COLO668 (cell line): ENCODE results near the gene AGBL3.

Experiments
- DNase-seq: peaks from one replicate; lab custom pipeline; 2025; ENCODE audit not compliant: unreplicated experiment; lab: John Stamatoyannopoulos, UW

Gene AGBL3

DNA sequence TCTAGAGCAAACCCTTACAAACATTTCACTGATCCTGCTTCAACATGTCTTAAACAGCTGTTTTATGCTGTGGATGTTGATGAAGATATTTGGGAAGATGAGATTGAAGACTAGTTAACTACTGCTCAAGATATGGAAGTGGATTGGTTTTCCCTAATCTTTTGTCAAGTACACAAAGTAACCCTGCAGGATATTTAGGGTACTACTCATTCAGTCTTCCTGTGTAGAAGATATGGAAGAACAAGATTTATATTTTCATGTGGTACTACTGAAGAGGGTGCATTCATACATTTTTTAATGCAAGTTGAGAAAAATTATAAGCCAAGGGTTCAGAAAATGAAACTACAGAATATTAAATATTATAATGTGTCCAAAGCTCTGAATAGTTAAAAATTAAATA is 143.3 kb downstream of the AGBL3 start:
- no peak for DNase-seq

DNA sequence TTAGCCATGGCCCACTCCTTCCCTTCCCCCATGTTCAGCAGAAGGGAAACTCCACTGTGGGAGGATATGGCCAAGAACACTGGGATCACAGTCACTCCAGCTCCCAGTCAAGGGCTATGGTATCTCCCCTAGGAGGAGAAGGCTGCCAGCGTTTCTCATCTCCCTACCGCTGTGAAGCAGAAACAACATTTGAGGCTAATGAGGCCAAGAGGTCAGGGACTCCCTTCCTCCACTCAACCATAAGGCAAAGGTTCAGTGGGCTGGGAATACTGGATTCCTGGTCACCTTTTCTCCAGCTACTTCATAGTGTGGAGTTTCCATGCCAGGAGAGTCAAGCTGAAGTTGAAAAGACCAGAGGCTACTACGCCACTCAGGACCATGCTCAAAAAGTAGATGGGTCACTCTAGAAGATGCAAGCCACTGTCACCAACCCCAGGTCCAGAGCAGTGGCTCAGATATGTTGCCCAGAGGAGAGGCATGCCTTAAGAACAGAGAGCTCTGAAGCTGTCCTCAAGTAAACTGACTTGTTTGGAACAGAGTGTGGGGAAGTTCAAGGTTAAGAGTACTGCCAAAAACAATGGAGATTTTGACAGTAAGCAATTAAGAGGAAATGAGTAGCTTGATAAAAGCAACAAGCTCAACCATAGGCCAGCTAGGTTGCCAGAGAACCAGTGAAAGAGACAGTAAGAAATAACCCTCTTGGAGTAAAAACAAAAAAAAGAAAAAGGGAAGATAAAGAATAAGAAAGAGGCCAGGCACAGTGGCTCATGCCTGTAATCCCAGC is 157.8 kb downstream of the AGBL3 start:
- no peak for DNase-seq

DNA sequence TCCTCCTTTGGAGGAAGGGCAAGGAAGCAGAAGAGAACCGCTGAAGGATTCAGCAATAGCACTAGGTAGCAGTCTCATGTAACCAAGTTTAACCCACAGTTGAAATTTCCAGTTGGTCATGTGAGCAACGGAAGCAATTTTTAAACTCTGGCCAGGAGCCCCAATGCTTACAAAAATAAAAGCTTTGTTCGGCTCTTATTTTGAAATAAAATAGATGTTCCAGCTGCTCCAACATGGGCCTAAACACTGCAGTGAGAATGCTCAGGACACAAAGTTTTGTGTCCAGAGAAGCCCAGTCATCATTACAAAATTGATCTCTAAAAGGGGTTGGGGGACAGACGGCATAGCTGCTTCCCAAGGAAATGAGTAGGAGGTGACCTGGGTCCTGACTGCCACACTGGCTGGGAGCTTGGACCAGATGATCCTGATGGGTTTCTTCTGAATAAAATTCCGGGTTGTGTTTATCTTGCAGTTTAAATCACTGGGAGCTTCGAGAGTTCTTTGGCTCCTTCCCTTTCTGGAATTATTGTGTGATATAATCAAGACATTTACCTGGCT is 161.1 kb downstream of the AGBL3 start:
- no peak for DNase-seq

DNA sequence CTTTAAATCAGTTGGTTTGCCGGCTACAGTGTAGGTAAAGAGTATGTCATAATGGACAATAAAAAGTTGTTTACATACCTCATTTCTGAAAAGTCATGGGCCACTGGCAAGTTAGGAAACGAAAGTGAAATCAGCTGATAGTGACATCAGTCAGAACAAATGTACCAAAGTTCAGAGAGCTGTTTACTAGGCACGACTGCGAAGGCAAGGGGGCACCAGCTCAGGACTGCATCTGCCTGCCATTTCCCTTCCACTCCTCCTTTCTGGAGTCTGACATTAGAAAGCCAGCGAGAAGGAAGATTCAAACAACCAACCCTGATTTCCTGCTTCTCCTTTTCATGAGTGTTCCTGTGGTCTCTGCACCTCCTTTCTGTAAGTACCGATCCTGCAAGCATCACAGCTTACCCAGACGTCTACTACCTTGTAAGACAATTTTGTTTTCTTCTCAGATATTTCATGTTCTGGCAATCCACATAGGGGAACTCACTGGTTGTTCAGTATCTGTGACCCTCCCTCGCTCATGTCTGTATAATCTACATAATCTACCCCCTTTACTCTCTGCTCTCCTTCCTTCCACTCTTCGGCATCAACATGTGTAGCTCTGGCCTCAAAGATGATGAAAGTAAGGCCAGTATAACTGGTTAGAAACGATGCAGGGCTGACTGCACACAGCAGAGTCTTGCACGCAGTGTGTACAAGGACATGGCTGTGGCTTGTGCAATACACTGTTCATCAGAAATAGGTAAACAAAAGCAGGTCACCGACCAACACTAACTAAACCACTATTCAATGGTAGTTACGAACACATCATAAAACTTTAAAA is 161.8 kb downstream of the AGBL3 start, which contains the start of gene TMEM140:
TMEM140 (plus strand) TSS at position 174 of the 823 bp plus-strand sequence. CDS start 16,370 bp downstream, outside the sequence.
- DNase-seq, result no peak

- DNase-seq, result no peak
Observed at GRCh38 chr7:135150072-135150782, 163.9 kb downstream of the AGBL3 start.

GRCh38 chr7:135151132-135151531 is 164.8 kb downstream of the AGBL3 start:
- DNase-seq, result no peak

DNA sequence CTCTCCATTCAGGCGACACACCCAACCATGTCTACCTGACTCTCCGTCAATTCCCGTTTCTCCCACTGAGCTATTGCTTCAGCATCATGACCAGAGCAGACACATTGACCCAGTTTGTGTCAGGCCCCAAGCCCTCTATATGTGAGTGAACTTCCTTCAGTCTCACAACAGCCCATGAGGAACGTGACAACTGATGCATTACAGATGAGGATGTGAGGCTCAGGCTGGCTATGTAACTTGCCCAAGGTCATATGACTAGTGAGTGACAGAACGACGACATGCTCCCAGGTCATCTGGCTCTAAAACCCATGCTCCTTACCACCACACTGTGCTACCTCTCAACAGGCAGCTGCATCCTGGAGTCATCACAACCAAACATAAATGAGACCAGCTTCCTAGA is 165.2 kb downstream of the AGBL3 start:
- DNase-seq, result no peak

- DNase-seq, result no peak
Observed at GRCh38 chr7:135152442-135152841, 166.1 kb downstream of the AGBL3 start.

- no peak for DNase-seq
Observed at GRCh38 chr7:135154734-135155133, 168.4 kb downstream of the AGBL3 start.

DNA sequence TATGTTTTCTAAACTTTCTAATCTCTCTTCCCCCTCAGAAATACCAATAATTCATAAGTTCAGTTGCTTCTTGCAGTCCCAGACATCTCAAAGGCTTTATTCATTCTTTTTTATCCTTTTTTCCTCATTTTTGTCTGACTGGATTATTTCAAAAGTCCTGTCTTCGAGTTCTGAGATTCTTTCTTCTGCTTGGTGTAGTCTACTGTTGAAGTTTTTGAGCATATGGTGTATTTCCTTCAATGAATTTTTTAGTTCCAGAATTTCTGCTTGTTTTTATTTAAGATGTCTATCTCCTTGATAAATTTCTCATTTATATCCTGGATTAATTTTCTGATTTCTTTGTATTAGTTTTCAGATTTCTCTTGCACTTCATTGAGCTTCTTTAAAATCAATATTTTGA is 170.0 kb downstream of the AGBL3 start:
- no peak for DNase-seq

DNA sequence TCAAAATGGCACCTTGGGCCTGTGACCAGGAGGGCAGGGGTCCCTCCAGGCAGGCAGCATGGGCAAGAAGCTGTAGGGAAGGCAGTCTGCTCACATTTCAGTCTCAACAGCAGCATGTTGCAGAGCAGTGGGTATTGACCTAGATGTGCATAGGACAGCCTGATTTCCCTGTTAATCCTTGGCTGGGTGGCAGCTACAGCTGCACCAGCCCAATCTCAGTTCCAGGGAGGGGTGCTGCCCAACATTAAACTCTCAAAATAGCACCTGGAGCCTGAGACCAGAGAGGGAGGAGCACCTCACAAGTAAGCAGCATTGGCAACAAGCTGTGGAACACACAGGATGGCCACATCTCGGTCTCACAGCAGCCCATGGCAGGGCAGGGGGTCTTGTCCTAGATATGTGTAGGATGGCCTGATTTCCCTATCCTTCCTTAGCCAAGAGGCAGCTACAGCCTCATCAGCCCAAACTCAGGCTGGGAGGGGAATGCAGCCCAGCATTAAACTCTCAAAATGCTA is 171.9 kb downstream of the AGBL3 start:
- no peak for DNase-seq

DNA sequence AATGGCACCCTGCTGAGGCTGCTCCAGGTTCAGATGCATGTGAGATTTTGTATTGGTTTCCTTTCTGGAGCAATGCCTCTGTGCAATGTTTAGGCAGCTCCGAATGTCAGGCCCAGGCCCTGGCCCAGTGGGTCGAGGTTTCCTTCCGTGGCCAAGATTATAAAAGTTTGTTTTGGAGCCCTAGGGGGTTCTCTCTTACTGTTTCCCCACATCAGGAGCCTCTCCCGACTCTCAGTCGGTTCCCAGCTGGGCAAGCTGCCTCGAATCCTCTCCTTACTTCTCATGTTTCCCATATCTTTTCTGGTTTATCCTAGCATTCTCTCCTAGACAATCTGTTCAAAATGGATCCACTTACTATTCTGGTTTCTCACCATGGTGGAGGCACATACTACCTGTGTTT is 172.6 kb downstream of the AGBL3 start:
- no peak for DNase-seq

- no peak for DNase-seq
Observed at GRCh38 chr7:135159359-135160085, 173.2 kb downstream of the AGBL3 start.

DNA sequence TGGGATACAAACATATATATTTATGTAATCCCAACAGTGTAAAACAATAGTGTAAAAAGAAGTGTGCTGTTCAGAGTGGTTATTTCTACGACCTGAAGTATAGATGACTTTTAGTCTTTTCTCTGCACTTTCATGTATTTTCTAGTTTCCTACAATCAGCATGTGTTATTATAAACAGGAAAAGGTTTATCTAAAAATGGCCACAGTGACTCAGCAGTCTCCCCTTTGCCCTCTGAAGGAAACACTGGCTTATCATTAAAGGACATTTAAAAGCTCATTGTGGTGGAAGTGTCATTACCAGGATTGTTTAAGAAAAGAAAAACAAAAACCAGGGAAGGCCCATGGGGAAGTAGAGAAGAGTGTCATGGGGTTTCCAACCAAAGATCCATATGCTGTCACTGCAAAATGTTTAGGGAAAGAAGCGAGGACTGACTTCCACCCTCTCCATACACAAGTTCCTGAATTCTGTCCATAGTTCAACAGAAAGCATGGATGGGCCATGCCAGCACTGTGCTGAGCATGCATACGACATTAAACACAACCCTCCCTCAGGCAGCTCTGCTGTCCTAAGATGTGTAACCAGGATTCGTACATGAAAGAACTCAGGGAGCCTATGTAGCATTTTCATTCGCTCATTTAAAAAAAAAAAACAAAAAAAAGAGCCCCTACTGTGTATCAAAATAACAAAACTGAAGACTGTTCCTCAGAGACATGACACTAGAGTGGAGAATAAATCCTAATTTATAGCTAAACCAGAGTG is 174.0 kb downstream of the AGBL3 start:
- DNase-seq, result no peak

DNA sequence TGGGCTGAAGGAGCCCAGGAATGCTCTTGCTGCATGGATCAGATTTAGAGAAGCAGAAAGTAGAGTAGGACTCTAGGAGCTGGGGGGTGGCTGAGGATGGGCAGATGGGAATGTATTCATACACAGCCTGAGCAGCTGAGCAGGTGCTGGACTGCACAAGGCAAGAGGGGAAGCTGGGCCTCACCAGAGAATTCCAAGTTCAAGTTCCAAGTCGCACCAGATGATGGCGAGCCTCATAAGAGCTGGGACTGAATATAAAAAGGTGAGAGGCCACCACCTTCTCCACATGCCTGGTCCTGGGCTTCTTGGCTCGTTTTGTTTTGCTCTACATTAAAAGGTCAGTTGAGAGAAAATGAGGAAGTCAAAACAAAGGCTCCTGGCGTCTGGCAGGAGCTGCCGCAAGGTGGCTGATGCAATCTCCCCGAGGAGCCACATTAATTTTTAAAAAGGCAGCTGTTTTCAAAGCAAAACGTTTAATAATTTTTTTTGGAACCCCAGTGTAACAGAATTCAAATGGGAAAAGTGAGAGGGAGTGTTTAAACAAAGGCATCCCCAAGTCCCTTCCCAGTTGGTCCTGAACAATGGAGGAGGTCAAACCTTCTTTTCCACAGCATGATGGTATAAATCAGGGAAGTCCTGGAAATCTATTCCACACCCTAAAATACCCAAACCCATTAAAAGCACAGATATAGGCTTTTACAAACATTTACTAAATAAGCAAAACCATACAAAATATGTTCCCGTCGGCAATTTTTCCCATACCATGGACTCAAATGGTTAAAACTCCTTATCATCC is 174.7 kb downstream of the AGBL3 start:
- DNase-seq, result no peak

- no peak for DNase-seq
Observed at GRCh38 chr7:135161669-135162068, 175.4 kb downstream of the AGBL3 start.

GRCh38 chr7:135162382-135163001 is 176.2 kb downstream of the AGBL3 start:
- no peak for DNase-seq

DNA sequence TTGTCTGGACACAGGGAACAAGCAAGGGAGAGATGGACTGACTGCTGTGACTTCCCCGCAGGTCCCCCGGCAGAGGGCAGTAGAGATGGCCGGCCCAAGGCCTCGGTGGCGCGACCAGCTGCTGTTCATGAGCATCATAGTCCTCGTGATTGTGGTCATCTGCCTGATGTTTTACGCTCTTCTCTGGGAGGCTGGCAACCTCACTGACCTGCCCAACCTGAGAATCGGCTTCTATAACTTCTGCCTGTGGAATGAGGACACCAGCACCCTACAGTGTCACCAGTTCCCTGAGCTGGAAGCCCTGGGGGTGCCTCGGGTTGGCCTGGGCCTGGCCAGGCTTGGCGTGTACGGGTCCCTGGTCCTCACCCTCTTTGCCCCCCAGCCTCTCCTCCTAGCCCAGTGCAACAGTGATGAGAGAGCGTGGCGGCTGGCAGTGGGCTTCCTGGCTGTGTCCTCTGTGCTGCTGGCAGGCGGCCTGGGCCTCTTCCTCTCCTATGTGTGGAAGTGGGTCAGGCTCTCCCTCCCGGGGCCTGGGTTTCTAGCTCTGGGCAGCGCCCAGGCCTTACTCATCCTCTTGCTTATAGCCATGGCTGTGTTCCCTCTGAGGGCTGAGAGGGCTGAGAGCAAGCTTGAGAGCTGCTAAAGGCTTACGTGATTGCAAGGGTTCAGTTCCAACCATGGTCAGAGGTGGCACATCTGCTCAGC is 178.2 kb downstream of the AGBL3 start:
- no peak for DNase-seq
